ENCODE measurements around the gene PTX4.

Gene PTX4, protein sequence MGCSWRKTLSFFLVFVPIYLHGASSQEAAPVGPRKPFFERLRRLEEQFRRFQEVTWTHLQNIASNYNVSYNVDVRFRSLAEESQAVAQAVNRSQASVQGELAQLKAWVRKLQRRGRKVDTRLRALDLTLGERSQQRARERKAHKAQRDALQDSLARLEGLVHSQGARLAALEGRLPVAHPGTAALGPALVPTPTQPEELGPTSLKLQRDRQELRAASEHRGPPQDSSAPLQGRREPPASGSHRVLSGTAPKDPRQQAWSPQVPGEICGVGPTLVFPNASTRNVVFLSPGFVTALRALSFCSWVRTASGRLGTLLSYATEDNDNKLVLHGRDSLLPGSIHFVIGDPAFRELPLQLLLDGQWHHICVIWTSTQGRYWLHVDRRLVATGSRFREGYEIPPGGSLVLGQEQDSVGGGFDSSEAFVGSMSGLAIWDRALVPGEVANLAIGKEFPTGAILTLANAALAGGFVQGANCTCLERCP

DNA sequence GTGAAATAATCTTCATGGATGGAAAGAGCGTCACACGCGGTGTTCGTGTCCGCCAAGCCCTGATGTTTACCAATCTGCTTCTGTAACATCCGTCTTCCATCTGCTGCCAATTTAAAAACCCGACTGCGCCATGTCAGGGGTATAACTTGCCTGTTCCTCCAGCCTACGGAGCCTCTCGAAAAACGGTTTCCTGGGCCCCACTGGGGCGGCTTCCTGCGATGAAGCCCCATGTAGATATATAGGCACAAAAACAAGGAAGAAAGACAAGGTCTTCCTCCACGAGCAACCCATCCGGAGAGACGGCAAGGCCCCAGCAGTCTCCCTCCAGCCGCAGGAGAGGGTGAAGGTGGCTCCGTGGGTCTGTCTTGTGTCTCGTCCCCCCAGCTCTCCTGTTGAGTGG, at the start of gene PTX4:
Gene PTX4, minus strand, starts transcription at position 326 of the 400 bp plus-strand sequence. Its CDS starts 35 bp downstream, at position 291.
- TF ChIP-seq CTCF (IDR thresholded peaks at IDR 0.05; ENCODE audit: low read depth, low read length) = no peak
- DNase-seq (ENCODE audit: extremely low read depth, low read depth) = no peak

GRCh38 chr16:1537763-1538289, 49.1 kb upstream of the PTX4 start:
- TF ChIP-seq CTCF (IDR thresholded peaks at IDR 0.05; ENCODE audit: low read depth, low read length) = no peak

DNA sequence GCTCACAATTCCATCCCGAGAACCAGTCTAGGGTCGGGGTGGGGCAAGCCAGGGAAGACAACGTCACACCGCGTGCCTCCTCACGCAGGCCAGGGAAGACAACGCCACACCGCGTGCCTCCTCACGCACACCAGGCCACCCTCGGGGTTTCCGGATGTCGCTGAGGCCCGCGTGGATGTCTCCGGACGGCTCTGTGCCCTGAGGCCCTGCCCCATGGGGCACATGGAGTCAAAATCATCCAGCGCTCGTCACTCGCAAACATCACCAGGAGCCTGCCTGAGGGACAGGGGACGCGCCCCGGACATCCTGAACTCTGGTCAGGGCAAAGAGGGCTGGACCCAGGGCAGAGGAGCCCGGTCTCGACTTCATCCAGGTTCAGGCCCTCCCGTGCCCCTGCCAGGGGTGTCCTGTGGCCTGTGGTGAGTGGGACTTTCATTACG, 48.4 kb upstream of the PTX4 start:
- no peak for TF ChIP-seq CTCF (IDR thresholded peaks at IDR 0.05; ENCODE audit: low read depth, low read length)
- DNase-seq (ENCODE audit: extremely low read depth, low read depth) = no peak

More at GRCh38 chr16:1537763-1538289, 49.1 kb upstream of the PTX4 start:
- DNase-seq (ENCODE audit: extremely low read depth, low read depth) = no peak

DNA sequence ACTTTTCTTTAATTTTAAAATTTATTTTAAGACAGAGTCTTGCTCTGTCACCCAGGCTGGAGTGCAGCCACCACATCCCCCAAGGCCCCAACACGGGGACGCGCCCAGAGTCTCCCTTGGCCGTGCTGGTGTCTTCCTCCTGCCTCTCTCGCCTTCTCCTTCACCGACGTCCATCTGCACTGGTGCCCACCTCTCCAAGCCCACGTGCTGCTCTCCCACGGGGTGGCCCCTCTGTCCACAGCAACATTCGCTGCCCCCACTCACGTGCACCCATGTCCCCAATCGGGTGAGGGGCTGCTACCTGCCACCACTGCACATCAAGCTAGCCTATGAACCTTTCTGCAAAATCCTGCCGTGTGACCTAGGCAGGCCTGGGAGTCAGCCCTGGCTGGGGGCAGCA, 47.9 kb upstream of the PTX4 start:
- TF ChIP-seq CTCF (IDR thresholded peaks at IDR 0.05; ENCODE audit: low read depth, low read length) = no peak
- no peak for DNase-seq (ENCODE audit: extremely low read depth, low read depth)

DNA sequence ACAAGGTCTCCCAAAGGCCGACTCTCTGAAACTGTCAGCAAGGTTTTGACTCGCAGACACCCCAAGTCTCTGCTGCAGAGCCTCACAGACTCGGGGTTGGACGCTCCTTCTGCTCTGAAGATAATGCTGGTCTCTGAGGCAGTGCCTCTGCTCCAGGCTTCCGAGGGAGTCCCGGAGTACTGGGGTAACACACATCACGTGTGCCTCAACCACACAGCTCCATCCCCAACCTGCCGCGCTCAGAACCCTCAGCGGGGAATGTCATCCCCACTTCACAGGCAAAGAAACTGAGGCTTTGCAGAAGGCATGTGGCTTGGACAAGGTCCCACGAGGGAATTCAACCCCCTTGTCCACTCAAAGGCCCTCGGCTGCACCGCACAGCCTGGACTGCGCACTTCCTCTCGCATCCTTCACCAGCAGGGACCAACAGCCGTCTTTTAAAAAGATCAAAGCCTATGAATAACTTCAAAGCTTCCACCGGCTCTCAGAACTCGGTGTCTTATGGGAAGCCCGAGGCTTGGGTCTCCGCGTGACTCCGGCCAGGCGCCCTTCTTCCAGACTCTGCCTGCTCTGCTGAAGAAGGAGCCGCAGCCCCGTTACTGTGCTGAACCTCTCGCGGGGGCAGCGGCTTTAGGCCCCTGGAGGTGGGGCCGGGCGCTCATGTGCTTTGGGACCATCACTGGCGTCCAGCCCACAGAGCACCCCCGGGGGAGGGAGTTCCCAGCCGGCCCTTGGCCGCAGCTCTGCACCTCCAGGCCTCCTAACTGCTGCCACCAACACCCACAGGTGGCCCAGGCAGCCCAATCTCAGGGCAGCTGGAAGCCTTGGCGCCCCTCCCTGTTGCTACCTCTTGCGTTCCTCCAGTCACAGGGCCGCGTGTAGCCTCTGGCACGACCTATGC, 46.9 kb upstream of the PTX4 start:
- no peak for TF ChIP-seq CTCF (IDR thresholded peaks at IDR 0.05; ENCODE audit: low read depth, low read length)
- DNase-seq (ENCODE audit: extremely low read depth, low read depth) = no peak

DNA sequence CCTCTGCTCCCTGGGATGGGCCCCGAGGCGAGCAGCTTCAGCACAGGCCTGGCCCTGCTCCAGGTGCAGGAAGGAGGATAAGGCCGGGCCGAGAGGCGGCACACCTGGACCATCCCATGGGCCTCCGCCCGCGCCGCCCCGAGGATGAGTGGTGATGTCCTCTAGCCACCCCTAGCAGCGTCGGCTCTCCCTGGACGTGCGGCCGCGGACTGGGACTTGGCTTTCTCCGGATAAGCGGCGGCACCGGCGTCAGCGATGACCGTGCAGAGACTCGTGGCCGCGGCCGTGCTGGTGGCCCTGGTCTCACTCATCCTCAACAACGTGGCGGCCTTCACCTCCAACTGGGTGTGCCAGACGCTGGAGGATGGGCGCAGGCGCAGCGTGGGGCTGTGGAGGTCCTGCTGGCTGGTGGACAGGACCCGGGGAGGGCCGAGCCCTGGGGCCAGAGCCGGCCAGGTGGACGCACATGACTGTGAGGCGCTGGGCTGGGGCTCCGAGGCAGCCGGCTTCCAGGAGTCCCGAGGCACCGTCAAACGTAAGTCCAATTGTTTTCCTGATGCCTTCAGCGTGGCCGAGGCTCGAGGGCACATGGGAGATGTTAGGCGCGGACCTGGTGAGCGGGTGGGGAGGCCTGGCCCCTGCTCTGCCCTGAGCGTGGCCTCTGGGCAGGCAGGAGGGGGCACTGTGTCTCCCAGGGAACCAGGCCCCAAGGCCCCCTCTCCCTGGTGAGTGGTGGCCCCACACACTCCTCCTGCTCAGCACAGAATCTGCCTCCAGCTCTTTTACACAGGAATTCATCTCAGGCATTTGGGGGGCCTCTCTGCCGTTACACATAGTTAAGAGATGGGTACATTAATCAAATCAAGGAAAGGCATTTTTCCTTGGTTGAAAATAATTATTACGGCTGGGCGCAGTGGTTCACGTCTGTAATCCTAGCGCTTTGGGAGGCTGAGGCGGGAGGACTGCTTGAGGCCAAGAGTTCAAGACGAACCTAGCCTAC, 45.6 kb upstream of the PTX4 start:
- TF ChIP-seq CTCF (IDR thresholded peaks at IDR 0.05; ENCODE audit: low read depth, low read length) = no peak; the same call in none of the 2 replicates
- no peak for DNase-seq (ENCODE audit: extremely low read depth, low read depth)

Measured in AG09319 (cell line).